ENCODE data around the gene PTTG1. TPM values are rescaled to one million over a fixed set of nuclear protein-coding genes. Genes with fewer than 3 reads are reported as not detected.
A peak's percentile ranks its signal among the peaks of the same experiment; 100 is the strongest.
"Not testable (repeated sequence)": the region's sequence is repeated elsewhere in the genome, so short reads cannot be mapped to it uniquely, and the experiment has no call there.

The PTTG1 gene
- total RNA-seq, 6 donors from 2014 or later: 4.3 to 34.8 (median 9.6) TPM

GRCh38 chr5:160434022-160434531 lies 12.4 kb downstream of the PTTG1 start:
- Histone ChIP-seq H3K27me3 (no peaks in the 10 kb centered on the region), H3K36me3 (no peaks in the 10 kb centered on the region), H3K4me1 (peaks cover 7 to 8% (median 7%) of the 10 kb centered on the region in 4 donors), H3K27ac (no peak overlapping the region), H3K9me3 (no peaks in the 10 kb centered on the region), H3K4me3 (no peak overlapping the region)
- WGBS, 2 donors: 68 to 79% methylated on average over 8 to 9 of the region's 9 CpGs
- TF ChIP-seq POLR2A (IDR thresholded peaks at IDR 0.05) (no peak), CTCF (IDR thresholded peaks at IDR 0.05) (no peak), EP300 (IDR thresholded peaks at IDR 0.05) (no peak), POLR2AphosphoS5 (IDR thresholded peaks at IDR 0.05) (no peak)
- DNase-seq (peak in 1 of 2 donors; percentile 44), ATAC-seq (ENCODE audit: low FRiP score in 2 of 2) (peak in 1 of 2 donors; percentile 11)

- TF ChIP-seq EP300 (IDR thresholded peaks at IDR 0.05) (no peak), CTCF (IDR thresholded peaks at IDR 0.05) (no peak), POLR2A (IDR thresholded peaks at IDR 0.05) (no peak), POLR2AphosphoS5 (IDR thresholded peaks at IDR 0.05) (no peak)
- no peaks in the 10 kb centered on the region for H3K9me3 ChIP-seq
- H3K27me3 ChIP-seq: no peaks in the 10 kb centered on the region
- peaks cover 7 to 8% (median 7%) of the 10 kb centered on the region in 4 donors for H3K4me1 ChIP-seq
- H3K4me3 ChIP-seq: no peak overlapping the region
- DNase-seq (no peak), ATAC-seq (ENCODE audit: low FRiP score in 2 of 2) (no peak)
- H3K36me3 ChIP-seq: no peaks in the 10 kb centered on the region
- 77 to 80% methylated on average over 1 of the region's 1 CpG for WGBS, 2 donors
- no peak overlapping the region for H3K27ac ChIP-seq
Measured at GRCh38 chr5:160435532-160435931, 13.9 kb downstream of the PTTG1 start.

GRCh38 chr5:160436017-160436416 lies 14.4 kb downstream of the PTTG1 start:
- DNase-seq: no peak
- Histone ChIP-seq H3K9me3 (no peaks in the 10 kb centered on the region), H3K4me3 (no peak overlapping the region), H3K4me1 (peaks cover 7 to 8% (median 7%) of the 10 kb centered on the region in 4 donors), H3K27me3 (no peaks in the 10 kb centered on the region), H3K36me3 (no peaks in the 10 kb centered on the region), H3K27ac (no peak overlapping the region)
- no peak for ATAC-seq (ENCODE audit: low FRiP score in 2 of 2)
- no peak for TF ChIP-seq POLR2AphosphoS5 (IDR thresholded peaks at IDR 0.05)
- TF ChIP-seq CTCF (IDR thresholded peaks at IDR 0.05): no peak
- TF ChIP-seq POLR2A (IDR thresholded peaks at IDR 0.05): no peak
- no peak for TF ChIP-seq EP300 (IDR thresholded peaks at IDR 0.05)
- WGBS, 2 donors: 89 to 91% methylated on average over 4 of the region's 4 CpGs

- not testable (repeated sequence) for H3K4me1 ChIP-seq; DNase-seq; H3K27ac ChIP-seq; H3K36me3 ChIP-seq; ATAC-seq (ENCODE audit: low FRiP score in 2 of 2); H3K27me3 ChIP-seq; H3K9me3 ChIP-seq; H3K4me3 ChIP-seq
- 41 to 53% methylated on average over 6 of the region's 6 CpGs for WGBS, 2 donors
Measured at GRCh38 chr5:160436661-160437060, 15.0 kb downstream of the PTTG1 start.

- Histone ChIP-seq H3K4me3 (no peak overlapping the region), H3K27me3 (no peaks in the 10 kb centered on the region), H3K36me3 (no peaks in the 10 kb centered on the region), H3K4me1 (peaks cover 7 to 9% (median 7%) of the 10 kb centered on the region in 4 donors), H3K27ac (no peak overlapping the region), H3K9me3 (no peaks in the 10 kb centered on the region)
- ATAC-seq (ENCODE audit: low FRiP score in 2 of 2) (no peak), DNase-seq (no peak)
- TF ChIP-seq CTCF (IDR thresholded peaks at IDR 0.05) (no peak), POLR2A (IDR thresholded peaks at IDR 0.05) (no peak), EP300 (IDR thresholded peaks at IDR 0.05) (no peak), POLR2AphosphoS5 (IDR thresholded peaks at IDR 0.05) (no peak)
Measured at GRCh38 chr5:160437271-160437670, 15.6 kb downstream of the PTTG1 start.
